Neural crest cell (in vitro differentiated cells): ENCODE measurements around the gene OSBPL1A. TPM values are rescaled to one million over a fixed set of nuclear protein-coding genes. Genes with fewer than 3 reads are reported as not detected.
A peak's percentile ranks its signal among the peaks of the same experiment; 100 is the strongest.
"Not testable (repeated sequence)": the region's sequence is repeated elsewhere in the genome, so short reads cannot be mapped to it uniquely, and the experiment has no call there.

Experiments used
- DNase-seq: peaks from one replicate; pipeline ENCODE4 v3.0.0; 2021; ENCODE audit warnings: low read depth, mixed read lengths, low spot score
- H3K27ac Mint-ChIP-seq: one replicate; pipeline ENCODE4 v1.8.0; 2021; ENCODE audit warnings: mild to moderate bottlenecking, mixed read lengths; ENCODE audit not compliant: unreplicated experiment
- H3K27me3 Mint-ChIP-seq: 2 replicates; pipeline ENCODE4 v1.8.0; 2021; ENCODE audit warnings: low read depth, mild to moderate bottlenecking, mixed read lengths
- H3K36me3 Mint-ChIP-seq: 2 replicates; pipeline ENCODE4 v1.8.0; 2021; ENCODE audit warnings: low read depth, mild to moderate bottlenecking, mixed read lengths
- H3K4me1 Mint-ChIP-seq: 2 replicates; pipeline ENCODE4 v1.8.0; 2021; ENCODE audit warnings: mixed read lengths
- H3K4me3 Mint-ChIP-seq: one replicate; pipeline ENCODE4 v1.8.0; 2021; ENCODE audit warnings: mild to moderate bottlenecking, mixed read lengths
- H3K9me3 Mint-ChIP-seq: 2 replicates; pipeline ENCODE4 v1.8.0; 2021; ENCODE audit warnings: mixed read lengths
- total RNA-seq: library from RNA; stranded (reverse); gene quantifications from 2 replicates; pipeline ENCODE4 v1.2.1, GENCODE V29; 2021
- TF ChIP-seq, protein P1 (sequence below): fragments of 200-600 bp; sonication (generic); conservative IDR thresholded peaks from 2 replicates; pipeline ENCODE4 v1.5.0; 2021; ENCODE audit warnings: antibody characterized with exemption, mild to moderate bottlenecking

OSBPL1A gene
- total RNA-seq, 1 donor from 2014 or later = 45.8 TPM

DNA sequence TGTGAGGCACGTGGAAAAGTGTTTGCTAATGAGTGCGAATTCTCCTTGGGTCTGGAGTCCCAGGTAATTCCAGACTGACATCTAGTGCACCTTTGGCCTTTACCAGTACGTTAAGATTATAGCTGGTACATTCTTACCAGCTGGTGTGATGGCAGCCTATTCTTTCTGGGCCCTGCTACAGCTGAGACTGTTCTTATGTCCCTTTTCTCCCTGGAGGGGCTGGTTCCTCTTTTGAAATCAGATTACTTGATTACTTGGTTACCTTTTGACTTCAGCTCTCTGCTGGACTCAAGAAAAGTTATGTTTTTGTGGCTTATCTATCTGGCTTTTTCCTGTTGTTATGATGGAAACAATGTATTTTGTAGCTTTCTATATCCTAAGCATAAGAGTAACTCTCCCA lies 244.2 kb downstream of the OSBPL1A start:
- no peak for DNase-seq
- H3K4me1 Mint-ChIP-seq = no peaks in the 10 kb centered on the region
- no peak overlapping the region for H3K27ac Mint-ChIP-seq
- TF ChIP-seq, protein P1, sequence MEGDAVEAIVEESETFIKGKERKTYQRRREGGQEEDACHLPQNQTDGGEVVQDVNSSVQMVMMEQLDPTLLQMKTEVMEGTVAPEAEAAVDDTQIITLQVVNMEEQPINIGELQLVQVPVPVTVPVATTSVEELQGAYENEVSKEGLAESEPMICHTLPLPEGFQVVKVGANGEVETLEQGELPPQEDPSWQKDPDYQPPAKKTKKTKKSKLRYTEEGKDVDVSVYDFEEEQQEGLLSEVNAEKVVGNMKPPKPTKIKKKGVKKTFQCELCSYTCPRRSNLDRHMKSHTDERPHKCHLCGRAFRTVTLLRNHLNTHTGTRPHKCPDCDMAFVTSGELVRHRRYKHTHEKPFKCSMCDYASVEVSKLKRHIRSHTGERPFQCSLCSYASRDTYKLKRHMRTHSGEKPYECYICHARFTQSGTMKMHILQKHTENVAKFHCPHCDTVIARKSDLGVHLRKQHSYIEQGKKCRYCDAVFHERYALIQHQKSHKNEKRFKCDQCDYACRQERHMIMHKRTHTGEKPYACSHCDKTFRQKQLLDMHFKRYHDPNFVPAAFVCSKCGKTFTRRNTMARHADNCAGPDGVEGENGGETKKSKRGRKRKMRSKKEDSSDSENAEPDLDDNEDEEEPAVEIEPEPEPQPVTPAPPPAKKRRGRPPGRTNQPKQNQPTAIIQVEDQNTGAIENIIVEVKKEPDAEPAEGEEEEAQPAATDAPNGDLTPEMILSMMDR = no peak
- H3K9me3 Mint-ChIP-seq = no peaks in the 10 kb centered on the region
- peaks cover 33% of the 10 kb centered on the region for H3K36me3 Mint-ChIP-seq
- H3K27me3 Mint-ChIP-seq = no peaks in the 10 kb centered on the region
- H3K4me3 Mint-ChIP-seq = no peak overlapping the region

DNA sequence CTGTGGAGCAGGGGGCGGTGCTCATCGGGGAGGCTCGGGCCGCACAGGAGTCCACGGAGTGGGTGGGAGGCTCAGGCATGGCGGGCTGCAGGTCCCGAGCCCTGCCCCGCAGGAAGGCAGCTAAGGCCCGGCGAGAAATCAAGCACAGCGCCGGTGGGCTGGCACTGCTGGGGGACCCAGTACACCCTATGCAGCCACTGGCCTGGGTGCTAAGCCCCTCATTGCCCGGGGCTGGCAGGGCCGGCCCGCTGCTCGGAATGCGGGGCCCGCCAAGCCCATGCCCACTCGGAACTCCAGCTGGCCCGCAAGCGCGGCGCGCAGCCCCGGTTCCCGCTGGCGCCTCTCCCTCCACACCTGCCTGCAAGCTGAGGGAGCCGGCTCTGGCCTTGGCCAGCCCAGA lies 248.0 kb downstream of the OSBPL1A start:
- H3K27me3 Mint-ChIP-seq, H3K27ac Mint-ChIP-seq, H3K9me3 Mint-ChIP-seq, H3K4me3 Mint-ChIP-seq, H3K4me1 Mint-ChIP-seq, DNase-seq: not testable (repeated sequence)
- peaks cover 37% of the 10 kb centered on the region for H3K36me3 Mint-ChIP-seq

DNA sequence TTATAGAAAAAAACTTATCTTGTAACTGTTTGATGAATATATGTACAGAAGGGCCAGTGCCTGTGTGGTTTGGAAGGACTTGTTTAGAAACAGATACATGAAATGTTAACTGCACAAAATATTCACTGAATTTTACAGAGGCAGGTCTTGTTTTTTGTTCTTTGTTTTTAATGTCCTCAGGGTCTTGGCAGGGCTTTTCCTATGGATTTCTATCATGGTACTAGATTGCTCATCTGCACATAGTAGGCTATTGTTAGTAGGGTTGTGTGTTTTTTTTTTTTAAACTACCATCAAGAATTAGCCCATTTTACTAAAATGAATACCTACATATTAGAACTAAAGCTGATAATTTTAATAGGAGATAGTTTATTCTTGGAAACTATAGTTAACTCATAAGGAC lies 255.2 kb downstream of the OSBPL1A start:
- peaks cover 23% of the 10 kb centered on the region for H3K4me1 Mint-ChIP-seq
- TF ChIP-seq, protein P1 = no peak

DNA sequence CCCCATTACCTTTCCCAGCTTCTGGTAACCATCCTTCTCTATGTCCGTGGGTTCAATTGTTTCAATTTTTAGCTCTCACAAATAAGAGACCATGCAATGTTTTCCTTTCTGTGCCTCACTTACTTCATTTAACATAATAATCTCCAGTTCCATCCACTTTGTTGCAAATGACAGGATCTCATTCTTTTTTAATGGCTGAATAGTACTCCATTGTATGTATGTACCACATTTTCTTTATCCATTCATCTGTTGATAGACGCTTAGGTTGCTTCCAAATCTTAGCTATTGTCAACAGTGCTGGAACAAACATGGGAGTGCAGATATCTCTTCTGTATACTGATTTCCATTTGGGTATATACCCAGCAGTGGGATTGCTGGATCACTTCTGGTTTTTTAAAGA lies 256.9 kb downstream of the OSBPL1A start:
- Mint-ChIP-seq H3K4me1 (peaks cover 23% of the 10 kb centered on the region), H3K36me3 (peaks cover 12% of the 10 kb centered on the region), H3K27ac (no peak overlapping the region), H3K9me3 (peaks cover 8% of the 10 kb centered on the region), H3K27me3 (no peaks in the 10 kb centered on the region), H3K4me3 (peak overlapping the region; percentile 68)
- no peak for DNase-seq
- TF ChIP-seq, protein P1 = no peak

More for the DNA sequence above, 255.2 kb downstream of the OSBPL1A start:
- H3K27me3 Mint-ChIP-seq = no peaks in the 10 kb centered on the region
- peaks cover 16% of the 10 kb centered on the region for H3K36me3 Mint-ChIP-seq
- no peak overlapping the region for H3K27ac Mint-ChIP-seq
- DNase-seq = no peak
- peaks cover 8% of the 10 kb centered on the region for H3K9me3 Mint-ChIP-seq
- no peak overlapping the region for H3K4me3 Mint-ChIP-seq

DNA sequence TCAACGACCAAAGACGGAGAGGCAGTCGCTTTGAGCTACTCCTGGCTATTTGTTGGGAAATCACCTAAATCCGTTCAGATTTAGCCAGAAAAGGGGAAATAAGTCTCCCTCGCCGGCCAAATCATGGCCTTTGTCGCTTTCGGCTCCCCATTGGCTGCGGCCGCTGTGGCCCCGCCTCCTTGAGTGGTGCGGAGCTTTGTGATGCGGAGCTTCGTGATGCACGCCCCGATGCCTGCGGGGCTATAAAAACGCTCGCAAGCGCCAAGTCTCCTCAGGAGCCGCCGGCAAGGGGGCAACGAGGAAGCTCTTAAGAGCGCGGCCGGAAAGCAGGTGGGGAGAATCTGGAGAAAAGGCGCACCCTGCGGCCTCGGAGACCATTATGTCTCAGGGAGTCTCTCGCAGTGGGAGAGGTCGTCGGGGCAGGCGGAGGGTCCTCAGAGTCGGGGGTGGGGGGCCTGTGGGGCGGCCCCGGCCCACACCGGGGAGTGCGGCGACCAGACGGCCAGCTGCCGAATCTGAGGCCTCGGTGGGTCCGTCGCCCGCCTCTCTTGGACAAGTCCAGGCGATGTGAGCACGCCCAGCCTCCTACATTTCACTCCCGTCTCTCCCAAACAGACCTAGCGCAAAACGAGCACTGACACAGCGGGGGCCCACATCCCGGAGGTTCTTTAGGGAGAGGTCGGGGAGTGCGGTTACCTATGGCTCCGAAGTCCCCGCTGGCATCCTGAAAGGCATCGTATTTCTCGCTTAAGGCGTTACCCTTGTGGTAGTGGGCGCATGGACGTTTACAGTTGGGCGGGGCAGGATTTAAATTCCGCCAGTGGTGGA lies 258.6 kb downstream of the OSBPL1A start, which contains the start of gene CABYR:
TSS of gene CABYR (plus strand) at position 274 of the 828 bp plus-strand sequence. CDS start 4,053 bp downstream, outside the sequence.
- peak; percentile 77 for DNase-seq
- Mint-ChIP-seq H3K36me3 (peaks cover 12% of the 10 kb centered on the region), H3K4me3 (peak within 1 kb of the TSS; percentile 97), H3K27me3 (no peaks in the 10 kb centered on the region), H3K4me1 (peaks cover 23% of the 10 kb centered on the region), H3K27ac (peak within 1 kb of the TSS; percentile 94), H3K9me3 (peaks cover 8% of the 10 kb centered on the region)
- TF ChIP-seq, protein P1 = no peak

DNA sequence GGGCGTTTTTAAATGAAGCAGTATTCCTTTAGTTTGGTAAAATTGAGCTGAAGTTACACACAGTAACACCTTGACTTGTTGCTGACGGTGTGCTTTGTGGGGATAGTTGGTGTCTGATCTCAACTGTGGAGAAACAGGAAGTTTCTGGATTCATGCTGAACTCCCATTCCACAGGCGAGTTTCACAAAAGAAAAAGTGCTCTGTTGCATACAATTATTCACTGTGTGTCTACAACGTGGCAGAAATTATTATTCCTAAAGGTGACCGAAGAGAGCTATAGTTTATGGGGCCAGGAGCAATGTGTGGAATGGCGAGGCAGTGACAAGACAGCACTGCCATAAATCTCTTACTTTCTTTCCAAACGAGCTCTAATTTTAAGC lies 259.2 kb downstream of the OSBPL1A start:
- Mint-ChIP-seq H3K4me1 (peaks cover 23% of the 10 kb centered on the region), H3K36me3 (peaks cover 12% of the 10 kb centered on the region), H3K9me3 (peaks cover 8% of the 10 kb centered on the region), H3K27ac (peak overlapping the region; percentile 94), H3K27me3 (no peaks in the 10 kb centered on the region), H3K4me3 (peak overlapping the region; percentile 97)
- TF ChIP-seq, protein P1 = no peak
- DNase-seq = no peak
